Measurements from ENCODE around the gene PCDH9. TPM values are rescaled to one million over a fixed set of nuclear protein-coding genes. Genes with fewer than 3 reads are reported as not detected.
"Not testable (repeated sequence)": the region's sequence is repeated elsewhere in the genome, so short reads cannot be mapped to it uniquely, and the experiment has no call there.

PCDH9 gene
- total RNA-seq, 1 donor from 2014 or later = 19.0 TPM

DNA sequence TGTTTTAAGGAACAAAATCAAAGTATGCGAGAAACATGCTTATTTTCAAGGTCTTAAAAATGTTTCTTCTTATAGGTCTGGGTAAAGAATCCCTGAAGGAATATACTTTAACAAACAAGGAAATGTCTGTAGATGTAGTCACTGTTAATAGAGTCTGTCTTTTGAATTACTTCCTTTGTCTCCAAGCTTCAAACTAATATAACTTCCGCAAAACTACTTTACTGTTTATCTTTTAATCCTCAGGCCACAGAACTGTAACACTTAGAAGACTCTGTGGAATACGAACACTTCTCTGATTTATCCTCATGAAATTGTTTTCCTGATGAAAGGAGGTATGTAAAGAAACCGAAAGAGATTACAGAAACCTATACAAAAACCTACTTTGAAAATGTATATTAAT, 316.0 kb downstream of the PCDH9 start:
- DNase-seq (ENCODE audit: low spot score) = no peak

DNA sequence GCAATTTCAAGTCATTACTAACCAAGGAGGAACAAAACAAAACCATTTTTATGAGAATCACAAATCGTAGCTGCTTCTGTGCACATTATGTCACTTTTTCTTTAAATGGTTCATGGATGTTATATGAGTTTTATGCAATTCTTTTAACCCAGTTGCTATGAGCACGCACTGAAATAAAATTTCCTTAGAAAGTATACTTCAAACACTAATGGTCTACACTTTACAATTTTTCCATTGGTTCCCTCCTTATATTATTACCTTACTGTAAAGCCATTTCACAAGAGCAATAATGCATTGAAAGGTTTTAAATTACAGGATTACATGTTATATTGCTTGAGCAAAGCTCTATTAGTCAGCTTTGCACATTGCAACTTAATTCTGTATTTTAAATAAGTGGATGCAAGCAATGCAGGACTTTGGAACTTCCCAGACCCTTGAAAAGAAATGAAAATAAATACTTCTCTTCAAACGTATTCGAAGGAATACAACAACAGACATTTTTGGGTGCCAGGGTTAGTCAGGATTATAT, 318.7 kb downstream of the PCDH9 start:
- no peak for DNase-seq (ENCODE audit: low spot score)

DNA sequence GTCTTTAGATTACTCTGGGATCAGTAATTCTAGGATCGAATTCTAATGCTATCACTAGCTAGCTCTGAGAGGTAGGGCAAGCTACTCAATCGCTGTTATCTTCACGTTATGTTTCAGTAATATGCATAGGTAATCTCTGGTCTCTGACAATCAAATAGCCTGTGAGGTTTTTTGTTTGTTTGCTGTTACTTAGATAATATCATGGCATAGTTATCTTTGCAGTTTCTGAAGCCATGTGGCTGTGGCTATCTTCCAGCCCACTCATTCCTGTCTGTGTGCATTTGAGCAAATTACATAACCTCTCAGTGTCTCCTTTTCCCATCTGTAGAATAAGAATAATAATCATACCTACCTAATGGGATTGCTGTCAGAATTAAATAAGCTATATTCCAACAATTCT, 330.2 kb downstream of the PCDH9 start:
- DNase-seq (ENCODE audit: low spot score) = no peak

DNA sequence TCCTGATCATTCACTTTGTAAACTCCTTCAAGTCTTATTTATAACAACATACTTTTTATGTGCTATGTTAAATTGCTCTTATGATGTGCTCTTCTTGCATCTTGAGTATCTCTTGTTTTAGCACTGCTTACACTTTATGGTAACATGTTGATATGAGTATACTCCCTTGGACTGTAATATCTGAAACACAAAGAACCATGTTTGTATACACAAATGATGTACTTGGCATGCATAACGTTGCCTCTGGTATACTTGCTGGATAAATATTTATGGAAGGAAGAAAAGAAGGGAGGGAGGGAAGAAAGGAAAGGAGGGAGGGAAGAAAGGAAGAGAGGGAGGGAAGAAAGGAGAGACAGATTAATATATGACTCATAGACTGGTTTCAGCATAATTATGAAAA, 333.2 kb downstream of the PCDH9 start:
- DNase-seq (ENCODE audit: low spot score) = no peak

DNA sequence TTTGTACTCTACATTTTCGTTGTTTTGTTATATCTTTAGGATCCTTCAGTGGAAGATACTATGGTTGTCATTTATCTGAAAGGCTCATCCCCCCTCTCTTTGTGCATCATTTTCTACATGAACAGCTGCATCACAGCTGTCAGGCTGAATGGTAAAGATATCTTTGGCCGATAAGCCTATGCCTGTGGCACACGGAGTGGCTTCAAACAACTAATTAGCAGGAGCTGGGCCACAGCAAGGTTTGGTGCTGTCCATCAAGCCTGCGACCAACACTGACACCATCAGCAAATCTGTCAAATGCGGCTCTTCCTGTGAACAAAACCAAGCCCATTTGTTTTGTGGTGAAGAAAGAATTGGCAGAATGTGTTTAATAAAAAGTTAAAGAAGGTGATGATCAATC, 334.4 kb downstream of the PCDH9 start:
- no peak for DNase-seq (ENCODE audit: low spot score)

DNA sequence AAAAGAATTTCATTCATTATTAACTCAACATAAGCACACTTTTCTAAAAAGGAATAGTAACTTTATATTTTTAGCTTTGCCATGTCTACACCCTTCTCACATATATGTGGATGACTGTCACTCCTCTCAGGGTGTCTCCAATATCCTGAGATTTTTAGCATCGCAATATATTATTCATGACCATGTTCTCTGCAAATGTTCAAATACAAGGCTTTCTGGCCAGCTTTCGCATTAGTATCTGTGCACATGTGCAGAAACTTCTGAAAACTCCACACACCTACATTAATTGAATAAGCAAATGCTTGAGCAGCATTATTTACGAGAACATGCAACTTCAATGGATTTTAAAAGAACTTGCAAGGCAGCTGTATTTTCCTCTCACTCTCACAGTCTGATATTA, 334.8 kb downstream of the PCDH9 start:
- no peak for DNase-seq (ENCODE audit: low spot score)

DNA sequence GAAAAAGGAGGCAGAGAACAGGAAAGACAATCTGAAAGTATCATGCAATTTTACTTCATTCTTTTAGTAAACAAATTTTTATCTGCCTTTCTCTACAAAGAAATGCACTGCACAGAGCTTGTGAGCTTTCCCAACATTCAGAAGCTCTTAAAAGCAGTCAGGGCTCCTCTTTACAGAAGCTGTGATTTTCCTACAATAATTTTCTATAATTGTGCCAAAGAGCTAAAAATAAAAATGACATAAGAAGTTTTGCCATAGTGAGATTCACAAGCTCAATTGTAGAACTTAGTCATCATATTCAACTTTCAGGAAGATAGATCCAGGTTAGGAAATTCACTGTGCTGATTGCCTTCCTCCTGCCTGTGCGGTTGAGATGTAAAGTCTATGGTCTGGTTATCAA, 341.4 kb downstream of the PCDH9 start:
- DNase-seq (ENCODE audit: low spot score) = no peak

DNA sequence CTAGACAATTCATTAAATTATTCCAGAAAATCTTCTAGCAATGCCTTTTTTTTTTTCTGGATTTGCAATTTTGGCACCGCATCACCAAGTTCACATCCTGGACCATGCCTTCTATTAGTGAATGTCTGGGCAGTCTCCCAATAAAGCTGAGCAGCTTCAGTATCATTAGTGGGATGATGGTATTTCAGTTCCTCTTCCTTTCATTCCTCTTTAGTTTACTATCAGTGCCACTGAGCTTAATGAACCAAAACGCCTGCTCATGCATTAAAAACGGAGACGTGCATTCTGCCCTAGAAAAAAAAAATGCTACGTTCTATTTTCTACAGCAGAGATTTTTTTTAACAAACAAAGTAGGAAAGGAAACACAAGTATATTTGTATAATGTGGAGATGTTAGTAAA, 343.0 kb downstream of the PCDH9 start:
- no peak for DNase-seq (ENCODE audit: low spot score)

DNA sequence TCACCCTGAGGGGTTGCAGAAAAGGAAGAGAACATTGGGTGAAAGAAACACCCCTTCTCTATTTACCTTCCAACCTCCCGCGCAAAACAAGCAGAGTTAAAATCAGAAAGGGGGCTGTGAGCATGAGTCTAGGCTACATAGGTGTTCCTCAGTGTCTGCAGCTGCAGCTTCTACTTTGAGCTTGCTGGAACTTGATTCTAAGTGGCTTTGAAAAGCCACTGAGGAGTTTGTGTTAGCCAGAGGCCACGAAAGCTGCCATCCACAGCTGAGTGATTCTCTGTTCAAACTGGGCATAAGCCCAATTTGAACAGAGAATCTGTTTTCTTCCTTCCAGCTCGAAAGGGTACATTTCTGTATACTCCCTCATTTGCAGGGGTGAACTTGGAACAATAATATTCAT, 343.9 kb downstream of the PCDH9 start:
- DNase-seq (ENCODE audit: low spot score) = no peak

DNA sequence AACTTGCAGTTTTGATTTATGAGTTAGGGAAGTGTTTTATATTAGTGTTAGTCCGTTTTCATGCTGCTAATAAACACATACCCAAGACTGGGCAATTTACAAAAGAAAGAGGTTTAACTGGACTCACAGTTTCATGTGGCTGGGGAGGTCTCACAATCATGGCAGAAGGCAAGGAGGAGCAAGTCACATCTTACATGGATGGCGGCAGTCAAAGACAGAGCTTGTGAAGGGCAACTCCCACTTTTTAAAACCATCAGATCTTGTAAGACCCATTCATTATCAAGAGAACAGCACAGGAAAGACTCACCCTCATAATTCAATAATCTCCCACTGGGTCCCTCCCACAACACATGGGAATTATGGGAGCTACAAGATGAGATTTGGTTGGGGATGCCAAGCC, 349.0 kb downstream of the PCDH9 start:
- not testable (repeated sequence) for DNase-seq (ENCODE audit: low spot score)

DNA sequence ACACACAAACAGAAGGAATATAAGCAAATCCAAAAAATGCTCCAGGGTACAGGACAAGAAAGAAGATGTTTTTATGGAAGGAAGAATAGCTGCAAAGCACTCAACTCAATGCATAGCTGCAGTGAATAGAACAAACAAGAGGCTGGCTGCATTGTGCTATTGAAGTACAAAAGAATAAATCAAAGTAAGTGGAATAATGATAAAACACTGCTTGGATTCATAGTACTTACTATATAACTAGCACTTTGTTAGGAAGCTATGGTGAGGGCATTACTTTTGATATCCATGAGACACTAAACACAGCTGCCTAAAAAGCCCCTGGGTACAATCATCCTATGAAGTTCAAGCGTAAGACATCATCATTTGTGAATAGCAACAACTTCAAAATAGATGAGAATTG, 350.1 kb downstream of the PCDH9 start:
- DNase-seq (ENCODE audit: low spot score) = no peak

DNA sequence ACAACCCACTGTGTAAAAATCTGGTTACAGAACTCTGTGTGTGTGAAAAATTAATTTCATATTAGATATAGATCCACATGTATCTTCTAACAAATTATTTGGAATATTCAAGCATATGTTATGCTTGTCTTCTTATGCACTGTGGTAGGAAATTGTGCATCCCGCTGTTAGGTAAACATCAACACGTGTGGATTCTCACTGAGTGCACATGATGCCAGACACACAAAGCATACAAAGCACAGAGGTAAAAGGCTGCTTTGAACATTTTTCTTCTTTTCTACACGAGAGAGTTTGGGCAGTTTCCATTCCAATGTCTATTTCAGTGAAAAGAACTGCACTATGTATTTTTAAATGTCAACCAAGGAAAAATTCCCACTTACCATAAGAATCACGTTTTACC, 354.9 kb downstream of the PCDH9 start:
- DNase-seq (ENCODE audit: low spot score) = no peak

DNA sequence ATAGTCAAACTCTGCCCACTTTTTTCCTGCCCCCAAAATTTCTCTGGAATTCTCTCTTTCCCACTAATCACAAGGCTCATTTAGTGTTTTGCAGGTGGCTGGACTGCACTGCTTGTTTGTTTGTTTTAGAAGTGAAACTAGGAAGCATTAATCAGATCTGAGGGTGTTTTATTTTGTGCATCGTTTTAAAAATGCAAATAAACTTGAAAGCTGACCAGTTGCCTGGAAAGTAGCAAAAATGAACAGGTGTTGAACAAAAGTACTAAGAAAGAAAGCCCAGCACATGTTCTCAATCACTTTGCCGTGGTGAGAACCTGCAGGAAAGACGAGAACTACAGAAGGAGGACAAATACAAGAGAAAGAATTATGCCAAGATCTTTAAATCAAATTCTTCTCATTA, 365.5 kb downstream of the PCDH9 start:
- DNase-seq (ENCODE audit: low spot score) = no peak

DNA sequence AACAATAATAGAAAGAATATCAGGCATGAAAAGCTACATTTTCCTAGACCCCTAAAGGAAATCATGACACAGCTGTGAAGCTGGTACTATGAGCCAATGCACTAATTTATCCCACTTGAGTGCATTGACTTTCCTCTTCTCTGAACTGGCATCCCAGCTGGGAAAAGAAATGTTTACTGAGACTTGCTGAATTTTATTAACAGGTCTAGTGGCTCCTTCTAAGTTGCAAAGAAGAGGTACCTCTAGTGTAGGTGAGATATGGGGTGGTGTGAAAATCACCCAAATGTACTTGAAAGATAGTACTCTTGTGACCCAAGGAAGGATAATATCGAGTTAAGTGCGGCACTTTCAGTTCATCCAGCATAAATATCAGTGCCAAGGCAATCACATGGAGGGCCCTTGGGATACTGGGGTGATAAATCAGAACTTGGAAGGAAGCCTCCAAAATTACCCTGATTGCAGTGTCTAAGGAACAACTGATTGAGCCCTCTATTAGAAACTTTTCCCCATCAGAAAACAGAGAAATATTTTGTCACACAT, 369.2 kb downstream of the PCDH9 start:
- DNase-seq (ENCODE audit: low spot score) = no peak

DNA sequence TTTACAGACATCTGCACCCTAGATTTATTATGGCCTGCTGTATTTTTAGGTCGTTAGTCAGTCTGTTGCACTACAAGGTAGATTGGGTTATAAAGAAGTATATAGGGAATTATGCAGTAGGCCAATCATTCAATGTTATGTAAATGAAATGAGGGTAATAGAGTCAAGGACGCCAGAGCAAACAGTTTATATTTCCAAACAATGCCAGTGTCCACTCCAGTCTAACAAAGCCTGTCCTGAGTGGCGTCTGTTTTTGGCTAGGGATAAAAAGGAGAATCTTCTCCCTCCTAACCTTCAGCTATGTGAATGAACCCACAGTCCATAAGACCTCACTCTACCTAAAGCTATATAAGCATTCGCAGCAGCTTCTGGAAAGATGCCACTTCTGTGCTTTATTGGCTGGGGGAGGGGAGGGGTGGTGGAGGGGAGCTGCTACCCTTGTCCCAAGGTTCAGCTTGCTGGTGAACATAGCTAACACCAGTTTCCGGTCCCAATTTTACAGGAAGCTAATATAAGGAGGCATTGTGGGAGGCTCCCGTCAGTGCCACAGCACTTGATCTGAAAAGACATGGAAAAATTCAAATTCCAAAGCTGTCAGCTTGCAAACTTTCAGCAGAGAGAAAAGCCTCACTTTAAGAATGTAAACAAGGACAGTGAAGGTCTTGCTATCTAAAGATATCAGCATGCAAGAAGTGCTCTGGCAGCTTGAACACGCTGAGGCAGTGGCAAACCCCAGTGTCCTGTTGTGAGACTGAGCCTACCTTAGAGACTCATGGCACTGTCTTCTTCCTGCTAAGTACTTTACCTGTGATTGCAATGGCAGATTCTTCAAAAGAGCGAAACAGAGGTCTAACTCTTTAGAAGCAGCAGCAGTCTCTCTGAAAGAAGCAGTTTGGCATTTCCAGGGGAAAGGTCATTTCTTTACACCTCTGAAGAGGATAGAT, 369.9 kb downstream of the PCDH9 start:
- DNase-seq (ENCODE audit: low spot score) = no peak

DNA sequence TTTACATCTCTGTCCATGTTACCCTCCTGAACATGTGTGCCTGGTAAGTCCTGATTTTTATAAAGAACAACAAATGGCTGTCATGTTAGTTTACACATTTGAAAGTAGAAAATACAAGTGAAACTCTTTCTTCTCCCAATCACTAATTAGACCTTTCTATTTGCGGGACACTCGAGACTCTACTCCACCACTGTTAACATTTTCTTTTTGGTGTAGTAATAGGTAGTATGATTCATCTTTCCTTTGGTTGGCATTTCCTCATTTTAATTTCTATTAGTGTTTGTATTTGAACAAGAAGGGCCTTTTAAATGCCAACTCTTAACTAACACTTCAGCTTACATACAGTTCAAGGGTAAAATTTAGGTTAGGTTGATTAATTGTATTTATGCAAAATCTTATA, 371.1 kb downstream of the PCDH9 start:
- DNase-seq (ENCODE audit: low spot score) = no peak

DNA sequence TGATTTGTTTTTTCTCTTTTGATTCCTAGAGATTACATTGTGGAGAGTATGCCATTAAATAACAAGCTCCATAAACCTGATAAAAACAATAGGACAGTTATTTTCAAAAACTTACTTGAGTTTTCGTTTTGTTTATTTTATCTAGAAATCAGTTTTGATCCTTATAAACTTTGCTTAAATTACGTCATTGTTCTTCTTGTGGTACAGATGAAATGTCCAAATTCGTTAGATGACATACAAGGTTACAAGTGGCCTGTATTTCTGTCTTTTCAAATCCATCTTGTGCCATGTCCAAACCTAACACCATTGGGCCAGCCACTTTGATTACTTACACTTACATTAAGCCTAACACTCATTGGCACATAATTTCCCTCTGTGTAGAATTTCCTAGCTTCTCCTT, 372.0 kb downstream of the PCDH9 start:
- no peak for DNase-seq (ENCODE audit: low spot score)

DNA sequence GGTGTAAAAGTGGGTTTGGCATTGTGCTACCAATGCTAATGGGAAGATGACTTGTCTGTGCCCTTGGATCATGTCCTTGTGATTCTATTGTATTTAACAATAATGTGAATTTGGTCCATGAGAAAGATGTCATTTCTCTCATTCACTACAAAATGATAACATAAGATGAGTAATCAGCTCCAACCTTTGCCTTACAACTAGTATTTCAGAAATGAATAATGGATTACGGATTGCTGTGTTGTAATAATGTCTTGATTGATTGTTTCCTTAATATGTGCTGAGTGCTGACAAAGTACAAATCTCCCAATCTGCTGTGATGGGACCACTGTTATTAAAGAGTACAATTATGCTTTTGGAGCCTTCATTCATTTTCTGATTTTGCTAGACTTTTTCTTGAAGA, 375.0 kb downstream of the PCDH9 start:
- no peak for DNase-seq (ENCODE audit: low spot score)

DNA sequence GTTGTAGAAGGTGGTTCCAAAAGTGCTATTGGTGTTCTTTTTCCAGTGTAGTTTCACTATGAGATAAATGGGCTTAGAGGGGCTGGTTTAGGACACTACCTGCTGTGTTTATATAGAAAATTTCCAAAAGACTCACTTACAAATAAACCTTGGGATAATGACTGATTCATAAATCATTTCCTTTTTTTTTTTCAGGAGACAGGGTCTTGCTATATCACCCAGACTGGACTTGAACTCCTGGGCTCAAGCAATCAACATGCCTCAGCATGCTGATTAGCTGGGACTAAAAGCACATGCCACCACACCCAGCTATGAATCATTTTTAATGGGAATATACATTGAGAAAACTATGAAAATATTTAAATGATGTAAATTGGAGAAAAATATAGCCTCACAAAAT, 376.6 kb downstream of the PCDH9 start:
- no peak for DNase-seq (ENCODE audit: low spot score)

DNA sequence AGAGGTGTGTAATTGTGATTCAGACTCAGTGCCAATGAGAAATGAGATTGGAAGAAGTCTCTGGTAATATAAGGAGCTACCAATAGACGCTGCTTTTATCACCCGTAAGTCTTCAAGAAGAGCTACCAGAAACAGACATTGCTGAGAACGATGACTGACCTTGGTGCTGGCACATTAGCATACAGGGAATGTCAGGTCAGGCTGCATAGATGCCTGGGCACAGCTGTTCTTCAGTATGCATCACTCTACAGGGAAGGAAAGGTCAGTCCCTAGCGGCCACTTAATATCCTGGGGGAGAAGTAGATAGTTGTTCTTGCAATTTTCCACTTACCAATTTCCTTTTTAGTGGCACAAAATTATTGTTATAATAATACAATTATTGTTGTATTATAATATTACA, 380.4 kb downstream of the PCDH9 start:
- no peak for DNase-seq (ENCODE audit: low spot score)

DNA sequence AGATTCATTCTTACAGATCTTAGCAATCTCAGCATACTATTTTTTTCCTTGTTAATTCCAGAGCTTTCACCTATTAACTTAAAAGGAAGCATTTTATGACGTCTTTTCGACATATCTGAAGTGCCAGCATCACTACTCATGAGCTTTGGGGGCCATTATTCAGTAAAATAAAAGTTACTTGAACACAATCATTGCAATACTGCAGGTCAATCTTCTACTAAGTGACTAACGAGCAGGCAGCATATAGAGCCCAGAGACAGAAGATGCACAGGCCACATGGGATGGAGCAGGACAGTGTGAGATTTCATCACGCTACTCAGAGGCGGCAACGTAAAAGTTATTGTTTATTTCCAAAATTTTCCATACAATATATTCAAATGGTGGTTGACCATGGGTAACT, 382.6 kb downstream of the PCDH9 start:
- no peak for DNase-seq (ENCODE audit: low spot score)

DNA sequence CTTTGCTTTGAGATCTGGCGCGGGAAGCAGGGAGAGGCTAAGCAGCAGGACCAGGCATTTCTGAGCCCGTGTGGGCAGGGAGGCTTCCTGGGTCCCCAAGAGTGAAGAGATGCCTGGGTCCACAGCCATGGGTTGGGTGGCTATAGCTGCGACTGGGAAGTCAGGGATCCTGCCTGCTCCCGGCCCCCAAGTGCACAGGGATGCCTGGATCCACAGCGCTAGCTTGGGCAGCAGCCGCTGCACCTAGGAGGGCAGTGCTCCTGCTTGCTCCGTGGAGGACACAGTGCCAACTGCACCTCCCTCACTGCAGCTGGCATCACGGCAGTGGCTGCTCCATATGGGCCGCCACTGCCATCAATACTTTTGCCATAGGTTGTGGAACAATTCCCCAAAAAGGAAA, 384.7 kb downstream of the PCDH9 start:
- DNase-seq (ENCODE audit: low spot score) = no peak

DNA sequence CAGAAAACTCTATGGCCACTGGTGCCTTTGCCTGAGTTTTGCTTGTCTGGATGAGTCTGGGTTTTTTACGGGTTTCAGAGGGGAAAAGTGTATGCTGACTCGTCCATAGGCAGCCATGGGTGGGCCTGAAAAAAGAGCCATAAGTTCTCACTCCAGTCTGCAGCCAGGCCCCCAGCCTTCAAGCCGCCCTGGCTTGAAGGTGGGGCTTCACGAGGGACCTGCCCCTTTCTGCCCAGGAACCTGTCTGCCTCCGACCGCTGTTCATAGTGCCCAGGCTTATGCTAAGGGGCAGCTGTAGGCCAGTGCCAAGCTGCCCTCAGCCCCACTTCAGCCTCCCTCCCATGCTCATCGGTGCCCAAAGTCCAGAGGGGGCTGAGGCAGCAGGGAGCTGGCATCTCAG, 385.2 kb downstream of the PCDH9 start:
- DNase-seq (ENCODE audit: low spot score) = no peak
